ENCODE results near the gene SMARCA5.

The SMARCA5 gene

DNA sequence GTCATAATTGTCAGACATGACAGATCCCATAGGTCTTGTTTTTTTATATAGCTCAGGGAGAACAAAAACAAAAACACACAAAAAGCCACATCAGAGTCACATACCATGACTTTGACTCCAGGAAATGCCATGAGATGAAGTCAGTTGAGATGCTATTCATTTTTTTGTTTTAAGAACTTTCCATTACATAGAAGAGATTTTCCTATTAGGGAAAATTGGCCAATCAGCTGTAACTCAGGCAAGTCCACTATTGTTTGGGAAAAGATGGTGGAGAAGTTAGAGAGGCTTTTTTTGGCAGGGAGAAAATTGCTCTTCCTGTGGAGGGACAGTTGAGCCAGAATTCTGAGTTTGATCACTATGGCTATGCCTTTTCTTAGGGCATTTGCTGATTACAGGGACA, 72.6 kb downstream of the SMARCA5 start:
- H3K27me3 ChIP-seq (ENCODE audit: insufficient read depth, poor library complexity, severe bottlenecking): no peaks in the 10 kb centered on the region
- TF ChIP-seq GABPA (IDR thresholded peaks at IDR 0.05; ENCODE audit: low read depth): no peak
- TF ChIP-seq, protein P1, sequence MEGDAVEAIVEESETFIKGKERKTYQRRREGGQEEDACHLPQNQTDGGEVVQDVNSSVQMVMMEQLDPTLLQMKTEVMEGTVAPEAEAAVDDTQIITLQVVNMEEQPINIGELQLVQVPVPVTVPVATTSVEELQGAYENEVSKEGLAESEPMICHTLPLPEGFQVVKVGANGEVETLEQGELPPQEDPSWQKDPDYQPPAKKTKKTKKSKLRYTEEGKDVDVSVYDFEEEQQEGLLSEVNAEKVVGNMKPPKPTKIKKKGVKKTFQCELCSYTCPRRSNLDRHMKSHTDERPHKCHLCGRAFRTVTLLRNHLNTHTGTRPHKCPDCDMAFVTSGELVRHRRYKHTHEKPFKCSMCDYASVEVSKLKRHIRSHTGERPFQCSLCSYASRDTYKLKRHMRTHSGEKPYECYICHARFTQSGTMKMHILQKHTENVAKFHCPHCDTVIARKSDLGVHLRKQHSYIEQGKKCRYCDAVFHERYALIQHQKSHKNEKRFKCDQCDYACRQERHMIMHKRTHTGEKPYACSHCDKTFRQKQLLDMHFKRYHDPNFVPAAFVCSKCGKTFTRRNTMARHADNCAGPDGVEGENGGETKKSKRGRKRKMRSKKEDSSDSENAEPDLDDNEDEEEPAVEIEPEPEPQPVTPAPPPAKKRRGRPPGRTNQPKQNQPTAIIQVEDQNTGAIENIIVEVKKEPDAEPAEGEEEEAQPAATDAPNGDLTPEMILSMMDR (IDR thresholded peaks at IDR 0.05; ENCODE audit: insufficient read depth, low read length): no peak
- TF ChIP-seq, protein P2, sequence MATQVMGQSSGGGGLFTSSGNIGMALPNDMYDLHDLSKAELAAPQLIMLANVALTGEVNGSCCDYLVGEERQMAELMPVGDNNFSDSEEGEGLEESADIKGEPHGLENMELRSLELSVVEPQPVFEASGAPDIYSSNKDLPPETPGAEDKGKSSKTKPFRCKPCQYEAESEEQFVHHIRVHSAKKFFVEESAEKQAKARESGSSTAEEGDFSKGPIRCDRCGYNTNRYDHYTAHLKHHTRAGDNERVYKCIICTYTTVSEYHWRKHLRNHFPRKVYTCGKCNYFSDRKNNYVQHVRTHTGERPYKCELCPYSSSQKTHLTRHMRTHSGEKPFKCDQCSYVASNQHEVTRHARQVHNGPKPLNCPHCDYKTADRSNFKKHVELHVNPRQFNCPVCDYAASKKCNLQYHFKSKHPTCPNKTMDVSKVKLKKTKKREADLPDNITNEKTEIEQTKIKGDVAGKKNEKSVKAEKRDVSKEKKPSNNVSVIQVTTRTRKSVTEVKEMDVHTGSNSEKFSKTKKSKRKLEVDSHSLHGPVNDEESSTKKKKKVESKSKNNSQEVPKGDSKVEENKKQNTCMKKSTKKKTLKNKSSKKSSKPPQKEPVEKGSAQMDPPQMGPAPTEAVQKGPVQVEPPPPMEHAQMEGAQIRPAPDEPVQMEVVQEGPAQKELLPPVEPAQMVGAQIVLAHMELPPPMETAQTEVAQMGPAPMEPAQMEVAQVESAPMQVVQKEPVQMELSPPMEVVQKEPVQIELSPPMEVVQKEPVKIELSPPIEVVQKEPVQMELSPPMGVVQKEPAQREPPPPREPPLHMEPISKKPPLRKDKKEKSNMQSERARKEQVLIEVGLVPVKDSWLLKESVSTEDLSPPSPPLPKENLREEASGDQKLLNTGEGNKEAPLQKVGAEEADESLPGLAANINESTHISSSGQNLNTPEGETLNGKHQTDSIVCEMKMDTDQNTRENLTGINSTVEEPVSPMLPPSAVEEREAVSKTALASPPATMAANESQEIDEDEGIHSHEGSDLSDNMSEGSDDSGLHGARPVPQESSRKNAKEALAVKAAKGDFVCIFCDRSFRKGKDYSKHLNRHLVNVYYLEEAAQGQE (IDR thresholded peaks at IDR 0.05; ENCODE audit: insufficient replicate concordance, low read depth): no peak
- TF ChIP-seq POLR2AphosphoS5 (IDR thresholded peaks at IDR 0.05; ENCODE audit: low read depth): no peak
- TF ChIP-seq SPI1 (IDR thresholded peaks at IDR 0.05; ENCODE audit: borderline replicate concordance, low read depth): no peak
- no peak for DNase-seq (ENCODE audit: low read depth in 1 of 2, low spot score in 1 of 2)
- no peak overlapping the region for H3K4me3 ChIP-seq (replicated peaks; ENCODE audit: insufficient read depth, low read length)
- H3K27ac ChIP-seq (replicated peaks): no peak overlapping the region

DNA sequence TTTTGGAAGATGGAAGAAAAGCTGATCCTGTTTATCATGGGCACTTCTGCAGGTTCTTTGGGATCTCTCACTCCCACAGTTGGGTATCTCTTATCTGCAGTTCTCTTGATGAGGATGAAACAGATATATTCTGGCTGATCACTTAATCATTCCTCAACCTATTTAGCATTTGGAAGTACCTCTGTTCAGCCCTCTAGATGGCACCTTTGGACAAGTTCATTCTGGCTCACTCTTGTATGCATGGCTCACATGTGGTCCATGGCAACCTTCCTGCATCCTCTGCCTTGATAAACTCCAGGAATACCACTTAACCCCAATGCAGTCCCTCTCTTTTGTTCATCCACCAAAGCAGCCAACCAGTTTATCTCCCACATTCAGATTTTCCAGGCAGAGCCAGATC, 74.2 kb downstream of the SMARCA5 start:
- H3K27ac ChIP-seq (replicated peaks): no peak overlapping the region
- DNase-seq (ENCODE audit: low read depth in 1 of 2, low spot score in 1 of 2): no peak
- no peaks in the 10 kb centered on the region for H3K27me3 ChIP-seq (ENCODE audit: insufficient read depth, poor library complexity, severe bottlenecking)
- TF ChIP-seq GABPA (IDR thresholded peaks at IDR 0.05; ENCODE audit: low read depth) (no peak), SPI1 (IDR thresholded peaks at IDR 0.05; ENCODE audit: borderline replicate concordance, low read depth) (no peak), POLR2AphosphoS5 (IDR thresholded peaks at IDR 0.05; ENCODE audit: low read depth) (no peak)
- TF ChIP-seq, protein P2 (IDR thresholded peaks at IDR 0.05; ENCODE audit: insufficient replicate concordance, low read depth): no peak
- TF ChIP-seq, protein P1 (IDR thresholded peaks at IDR 0.05; ENCODE audit: insufficient read depth, low read length): no peak
- H3K4me3 ChIP-seq (replicated peaks; ENCODE audit: insufficient read depth, low read length): no peak overlapping the region

DNA sequence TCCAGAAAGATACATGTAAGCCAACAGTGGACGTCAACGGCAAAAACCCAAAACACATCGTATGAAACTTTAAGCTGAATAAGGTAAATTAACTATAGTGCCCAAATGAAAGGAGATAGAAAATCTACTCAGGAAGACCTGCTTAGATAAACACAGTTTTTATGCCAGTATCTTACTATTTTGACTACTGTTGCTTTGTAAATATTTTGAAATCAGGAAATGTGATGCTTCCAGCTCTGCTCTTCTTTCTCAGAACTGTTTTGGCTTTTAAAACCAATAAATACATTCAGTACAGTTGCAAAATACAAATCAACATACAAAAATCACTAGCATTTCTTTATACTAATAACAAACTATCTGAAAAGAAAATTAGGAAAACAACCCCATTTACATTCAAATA, 83.8 kb downstream of the SMARCA5 start:
- no peak for DNase-seq (ENCODE audit: low read depth in 1 of 2, low spot score in 1 of 2)
- no peak overlapping the region for H3K4me3 ChIP-seq (replicated peaks; ENCODE audit: insufficient read depth, low read length)
- TF ChIP-seq, protein P1 (IDR thresholded peaks at IDR 0.05; ENCODE audit: insufficient read depth, low read length): no peak
- TF ChIP-seq POLR2AphosphoS5 (IDR thresholded peaks at IDR 0.05; ENCODE audit: low read depth) (no peak), SPI1 (IDR thresholded peaks at IDR 0.05; ENCODE audit: borderline replicate concordance, low read depth) (no peak)
- TF ChIP-seq, protein P2 (IDR thresholded peaks at IDR 0.05; ENCODE audit: insufficient replicate concordance, low read depth): no peak
- H3K27ac ChIP-seq (replicated peaks): no peak overlapping the region
- H3K27me3 ChIP-seq (ENCODE audit: insufficient read depth, poor library complexity, severe bottlenecking): no peaks in the 10 kb centered on the region

Data from HL-60 (cell line).